ENCODE data around the gene CCDC188. TPM values are rescaled to one million over a fixed set of nuclear protein-coding genes. Genes with fewer than 3 reads are reported as not detected.

Gene CCDC188
- total and polyA plus RNA-seq, 10 of the 15 experiments (the other 5 are each of a cell fraction or from before 2014, with no cell fraction given), result not detected

DNA sequence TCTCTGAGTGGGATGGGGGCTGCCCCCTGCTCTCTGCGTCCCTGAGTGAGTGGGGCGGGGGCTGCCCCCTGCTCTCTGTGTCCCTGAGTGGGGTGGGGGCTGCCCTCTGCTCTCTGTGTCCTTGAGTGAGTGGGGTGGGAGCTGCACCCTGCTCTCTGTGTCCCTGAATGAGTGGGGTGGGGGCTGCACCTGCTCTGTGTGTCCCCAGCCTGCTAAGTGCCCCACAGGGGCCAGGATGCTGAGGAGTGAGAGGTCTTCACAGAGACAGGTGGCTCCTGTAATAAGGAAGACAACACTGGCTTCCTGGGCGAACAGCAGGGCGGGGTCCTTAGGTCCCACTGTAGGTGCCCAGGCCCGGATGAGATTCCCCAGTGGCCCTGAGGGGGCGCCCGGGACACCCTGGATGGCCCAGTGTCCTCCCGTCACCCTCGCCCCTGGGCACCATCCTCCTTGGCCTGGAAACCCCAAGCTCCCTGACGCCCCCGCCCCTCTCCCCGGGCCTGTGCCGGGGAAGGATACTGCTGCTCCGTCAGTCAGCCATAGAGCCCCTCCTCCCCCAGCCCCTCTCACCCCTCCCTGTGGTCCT, 3.8 kb upstream of the CCDC188 start:
- H3K4me1 ChIP-seq (ENCODE audit: control insufficient read depth, insufficient read depth, low read length), result no peaks in the 10 kb centered on the region
- 21% methylated on average over 9 of the region's 14 CpGs for WGBS (ENCODE audit: insufficient coverage, insufficient replicate concordance, low lambda C conversion rate, missing lambda C conversion rate)
- intact Hi-C loops (cut with micrococcal nuclease; ENCODE audit: unreplicated experiment) (loop anchor here (5.0 kb wide), 4 partner anchors 83 to 343 kb away; partner anchors contain the start of genes KLHL22 and RTN4R), in situ Hi-C loops (cut with MboI) (loop anchor here (10.0 kb wide), 2 partner anchors 110 to 140 kb away; partner anchors contain the start of gene RTN4R)
- ChIA-PET POLR2A (no interaction called here), SMC1A (ENCODE audit: uncharacterized antibody, unreplicated experiment) (no interaction called here), RAD21 (ENCODE audit: unreplicated experiment) (no interaction called here), CTCF (interaction anchor here (1.4 kb wide), 1 partner anchor 140 kb away, joined by 3 read pairs; no protein-coding TSS in a partner anchor)
- H3K27me3 ChIP-seq (replicated peaks in 1 of 2; ENCODE audit: control insufficient read depth in 2 of 2, insufficient read depth in 2 of 2, low read length in 1 of 2), result peaks cover 1 to 2% of the 10 kb centered on the region in 2 experiments; a peak in 3 of 4 replicates
- BruUV-seq (replicated peaks), result no TSS peak
- TF ChIP-seq SIX5 (IDR thresholded peaks at IDR 0.05; ENCODE audit: low read depth, low read length, severe bottlenecking), result no peak
- no peak for TF ChIP-seq RAD51 (IDR thresholded peaks at IDR 0.05)
- no peak for TF ChIP-seq LARP7 (IDR thresholded peaks at IDR 0.05)
- no peak for TF ChIP-seq JUNB (IDR thresholded peaks at IDR 0.05)
- TF ChIP-seq HCFC1 (IDR thresholded peaks at IDR 0.05; ENCODE audit: low read length), result no peak
- no peak for TF ChIP-seq SMAD1 (IDR thresholded peaks at IDR 0.05; ENCODE audit: low read depth, partially characterized antibody)
- TF ChIP-seq ZZZ3 (IDR thresholded peaks at IDR 0.05; ENCODE audit: control insufficient read depth, insufficient read length, low read depth), result no peak
- TF ChIP-seq NFXL1 (IDR thresholded peaks at IDR 0.05; ENCODE audit: borderline replicate concordance), result no peak
- TF ChIP-seq MYC (IDR thresholded peaks at IDR 0.05; ENCODE audit: insufficient read depth, insufficient read length, insufficient replicate concordance, low read length, severe bottlenecking), result no peak
- no peak overlapping the region for H3K4me3 ChIP-seq
- H4K20me1 ChIP-seq (ENCODE audit: control insufficient read depth, insufficient read depth), result no peaks in the 10 kb centered on the region
- H3K9me3 ChIP-seq (replicated peaks; ENCODE audit: control insufficient read depth, insufficient read depth, low read length), result no peaks in the 10 kb centered on the region
- no peak overlapping the region for H3K27ac ChIP-seq (ENCODE audit: control insufficient read depth, insufficient read depth)
- no peak for DNase-seq (ENCODE audit: low read depth, low spot score)
- H3K9ac ChIP-seq (ENCODE audit: control insufficient read depth, insufficient read depth, low read length), result no peak overlapping the region
- no peaks in the 10 kb centered on the region for H3K36me3 ChIP-seq (ENCODE audit: control insufficient read depth in 2 of 2, insufficient read depth in 2 of 2, low read length in 1 of 2)
- H3K79me2 ChIP-seq (ENCODE audit: control insufficient read depth, insufficient read depth, low read length), result no peaks in the 10 kb centered on the region
- H3K4me2 ChIP-seq (ENCODE audit: control insufficient read depth, insufficient read depth), result no peak overlapping the region
- H2AFZ ChIP-seq (ENCODE audit: control insufficient read depth, low read depth, low read length), result no peak overlapping the region
- FAIRE-seq, result no peak
- ATAC-seq, result peak; percentile 16; the same call in 2 of the 3 replicates

Data from GM12878 (cell line).